GM19452 (cell line): ENCODE data around the gene CACNA2D3.

Experiments used
- ATAC-seq: cut with Tn5 transposase; IDR thresholded peaks from one replicate; pipeline ENCODE4 v1.9.1; 2021; ENCODE audit not compliant: unreplicated experiment

Gene CACNA2D3

DNA sequence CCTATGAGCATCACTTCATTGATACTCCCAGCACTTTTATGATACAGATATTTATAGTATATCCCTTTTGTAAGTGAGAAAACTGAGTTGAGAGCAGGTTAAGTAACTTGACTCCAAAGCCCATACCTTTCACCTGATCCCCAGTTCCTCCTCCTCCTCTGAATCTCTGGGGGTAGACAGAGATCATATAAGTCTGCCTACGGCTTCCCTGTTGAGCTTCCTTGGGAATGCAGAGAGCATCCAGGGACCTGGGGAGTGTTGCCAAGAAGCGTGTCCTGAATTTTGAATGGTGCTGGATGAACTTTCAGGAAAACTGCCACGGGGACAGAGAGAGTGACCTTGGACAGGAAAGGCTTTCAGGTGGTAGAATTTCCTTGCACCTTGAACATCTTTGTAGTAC lies 537.0 kb downstream of the CACNA2D3 start:
- no peak for ATAC-seq

DNA sequence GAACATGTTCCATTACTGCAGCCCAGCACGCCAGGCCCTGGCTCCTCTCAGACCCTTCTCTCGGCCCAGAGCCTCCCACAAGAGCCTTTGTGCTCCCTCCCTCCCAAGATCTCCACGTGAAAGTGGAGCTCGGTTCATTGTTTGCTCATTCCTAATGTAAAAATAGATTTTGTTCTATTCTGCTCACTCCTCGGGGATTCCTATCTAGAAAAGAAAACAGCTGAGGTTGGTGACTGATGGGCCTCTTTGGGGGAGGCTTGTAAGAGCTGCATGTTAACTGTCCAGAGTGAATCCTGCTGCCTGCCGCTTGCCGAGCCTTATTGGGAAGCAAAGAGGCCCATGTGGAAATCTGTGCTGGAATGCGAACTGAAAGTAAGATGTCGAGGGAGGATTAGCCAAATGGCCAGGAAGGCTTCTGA lies 538.4 kb downstream of the CACNA2D3 start:
- ATAC-seq, result no peak

DNA sequence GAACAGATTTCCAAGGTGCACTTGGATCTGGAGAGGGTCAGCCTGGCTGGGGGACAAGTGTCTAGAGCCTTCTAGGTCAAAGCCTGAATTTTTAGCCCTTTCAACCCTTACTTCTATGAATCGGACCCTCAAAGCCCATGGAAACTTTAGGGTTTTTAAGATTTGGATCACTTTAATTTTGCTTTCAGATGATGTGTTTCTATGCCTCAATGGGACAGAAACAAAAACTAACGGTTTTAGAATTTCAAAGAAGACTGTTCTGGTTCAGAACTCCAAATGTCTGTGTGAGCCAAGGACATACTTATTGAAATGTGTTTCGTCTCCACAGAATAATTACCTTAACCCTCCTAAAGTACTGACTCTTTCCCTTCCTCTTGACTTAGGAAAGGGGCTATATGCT lies 538.8 kb downstream of the CACNA2D3 start:
- ATAC-seq, result no peak

DNA sequence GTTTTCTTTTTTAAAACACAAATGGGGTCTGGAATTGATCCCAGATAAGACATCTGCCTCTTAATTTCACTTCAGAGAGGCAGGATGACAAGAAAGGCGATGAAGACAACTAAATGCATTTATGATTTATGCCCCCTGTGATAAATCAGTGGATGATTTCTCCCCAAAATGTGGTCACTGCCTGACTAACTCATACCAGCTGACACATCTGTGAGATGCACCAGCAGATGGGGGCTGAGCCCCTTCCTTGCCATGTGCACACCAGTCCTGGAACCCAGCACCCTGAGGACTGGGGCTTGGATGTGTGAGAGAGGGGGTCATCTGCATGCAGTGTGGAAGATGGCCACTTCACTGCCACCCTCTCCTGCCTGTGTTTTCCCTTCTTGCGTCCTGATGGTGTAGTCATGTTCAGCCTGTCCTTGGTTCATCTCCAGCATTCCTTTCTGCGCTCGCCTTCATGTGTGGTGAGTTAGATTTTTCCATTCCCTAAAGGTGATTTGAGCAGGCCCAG lies 541.2 kb downstream of the CACNA2D3 start:
- ATAC-seq, result no peak

DNA sequence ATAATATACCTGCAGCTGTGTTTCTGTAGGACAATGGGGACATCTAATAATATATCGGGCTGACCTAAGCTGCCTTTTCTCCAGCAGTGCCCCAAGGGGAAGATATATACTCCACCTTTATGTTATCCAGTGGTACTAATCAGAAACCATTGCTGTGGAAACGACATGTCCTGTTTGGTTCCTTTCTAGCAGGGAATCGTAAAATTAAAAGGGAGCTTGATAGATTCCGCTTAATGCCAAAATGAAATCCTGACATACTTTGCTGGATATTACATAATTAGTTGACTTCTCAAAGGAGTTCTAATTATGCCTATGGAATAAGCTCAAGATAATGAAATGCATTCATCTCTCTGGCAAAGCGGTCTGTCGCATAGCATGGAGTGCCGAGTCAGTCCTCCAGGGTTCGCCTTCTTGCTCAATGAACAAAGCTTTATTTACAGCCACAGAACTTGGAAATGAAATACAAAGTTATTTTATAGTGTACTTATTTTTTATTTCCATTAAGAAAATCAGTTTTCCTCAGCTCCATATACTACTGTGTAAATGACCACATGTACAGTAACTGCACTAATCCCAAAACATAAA lies 542.8 kb downstream of the CACNA2D3 start:
- no peak for ATAC-seq

DNA sequence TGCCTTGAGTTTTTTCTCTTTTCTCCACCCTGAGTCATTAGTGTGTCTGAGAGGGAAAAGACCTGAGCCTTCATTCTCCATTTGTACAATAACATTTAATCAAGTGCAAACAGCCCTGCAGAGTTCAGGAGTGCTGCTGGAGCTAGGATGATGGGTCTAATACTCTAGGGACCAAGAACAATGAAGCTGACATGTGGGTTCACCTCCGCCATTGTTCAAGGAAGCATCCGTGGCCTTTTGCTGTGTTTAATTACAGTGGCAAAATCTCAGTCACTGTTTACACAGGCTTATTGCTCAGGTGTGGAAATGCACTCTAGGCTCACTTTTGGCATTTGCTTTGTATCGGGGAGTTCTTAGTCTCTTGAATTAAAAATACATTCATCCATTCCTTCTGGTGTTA lies 545.9 kb downstream of the CACNA2D3 start:
- no peak for ATAC-seq

DNA sequence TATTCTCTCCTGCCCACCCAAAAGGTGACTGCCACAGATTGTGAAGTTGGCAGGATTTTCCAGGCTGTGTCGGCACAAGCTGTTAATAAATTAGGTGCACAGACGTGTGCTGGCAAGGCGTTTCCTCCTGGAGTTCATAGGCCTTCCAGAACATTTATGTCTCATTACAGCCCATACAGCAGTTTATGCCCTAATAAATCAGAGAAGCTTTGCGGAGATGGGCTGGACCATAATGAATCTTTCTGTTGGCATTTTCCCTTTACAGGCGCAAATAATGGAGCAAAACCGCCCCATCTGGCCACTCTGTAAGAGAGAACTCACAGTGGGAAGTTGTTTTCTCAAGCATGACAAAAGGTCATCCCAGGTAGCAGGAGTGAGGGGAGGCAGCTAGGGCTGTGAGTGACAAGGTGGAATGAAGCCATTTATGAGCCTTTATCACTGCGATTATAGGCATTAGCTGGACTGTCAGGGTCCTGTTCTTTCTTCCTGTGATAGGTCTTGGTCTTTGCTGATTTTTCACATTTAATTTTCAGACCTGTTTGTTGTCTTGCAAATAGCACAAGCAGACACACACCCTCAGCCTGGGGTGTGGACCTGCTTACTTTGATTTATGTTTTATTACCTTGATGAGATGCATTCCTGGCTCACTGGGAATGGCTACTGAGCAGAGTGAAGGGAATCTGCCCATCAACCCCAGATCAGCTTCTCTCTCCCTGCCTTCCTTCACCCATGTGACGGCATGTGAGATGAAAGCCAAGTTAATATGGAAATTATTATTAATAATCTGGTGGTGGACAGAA lies 548.0 kb downstream of the CACNA2D3 start:
- no peak for ATAC-seq

DNA sequence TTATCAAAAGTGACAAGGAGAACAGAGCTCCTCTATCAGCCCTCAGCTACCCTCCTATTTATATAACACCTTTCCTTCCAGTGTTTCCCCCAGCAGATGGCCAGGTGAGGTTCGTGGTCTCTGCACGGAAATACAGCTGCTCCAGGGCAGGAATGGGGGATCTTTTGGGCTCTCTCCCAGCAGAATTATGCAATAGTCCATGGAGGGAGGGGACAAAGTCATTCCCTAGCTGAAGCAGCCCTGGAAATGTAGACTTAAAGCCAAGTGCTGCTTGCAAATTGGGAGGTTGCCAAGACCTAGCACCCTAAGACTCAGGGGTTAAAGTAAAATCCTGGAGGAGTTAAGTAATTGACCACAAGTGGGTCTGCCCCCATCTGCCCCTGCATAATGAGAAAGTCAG lies 549.2 kb downstream of the CACNA2D3 start:
- no peak for ATAC-seq

DNA sequence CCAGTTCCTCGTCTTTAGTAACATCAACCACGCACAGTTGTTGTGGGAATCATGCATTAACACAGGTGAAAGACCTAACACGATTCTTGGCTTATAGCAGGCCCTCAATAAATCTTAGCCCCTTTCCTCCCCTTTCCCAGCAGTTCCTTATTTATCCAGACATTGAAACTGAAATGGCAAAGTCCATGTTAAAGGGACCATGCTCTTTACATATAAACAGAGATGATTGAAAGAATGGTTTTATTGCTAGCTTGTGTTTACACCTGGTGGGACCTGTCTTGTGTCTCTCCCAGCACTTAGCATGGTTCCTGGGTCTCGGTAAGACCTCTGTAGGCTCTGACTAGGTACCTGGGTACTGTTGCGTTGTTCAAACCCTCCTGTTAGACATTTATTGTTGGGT lies 553.7 kb downstream of the CACNA2D3 start:
- ATAC-seq, result no peak

DNA sequence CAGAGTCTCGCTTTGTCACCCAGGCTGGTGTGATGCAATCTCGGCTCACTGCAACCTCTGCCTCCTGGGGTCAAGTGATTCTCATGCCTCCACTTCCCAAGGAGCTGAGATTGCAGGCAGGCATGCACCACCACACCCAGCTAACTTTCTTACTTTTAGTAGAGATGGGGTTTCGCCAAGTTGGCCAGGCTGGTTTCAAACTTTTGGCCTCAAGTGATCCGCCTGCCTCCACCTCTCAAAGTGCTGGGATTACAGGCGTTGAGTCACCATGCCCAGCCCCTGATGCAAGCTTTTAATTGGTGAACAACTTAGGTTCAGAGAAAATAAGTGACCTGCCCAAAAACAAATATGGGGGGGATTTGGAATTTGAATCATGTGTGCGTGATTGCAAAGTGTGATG lies 559.4 kb downstream of the CACNA2D3 start:
- no peak for ATAC-seq

DNA sequence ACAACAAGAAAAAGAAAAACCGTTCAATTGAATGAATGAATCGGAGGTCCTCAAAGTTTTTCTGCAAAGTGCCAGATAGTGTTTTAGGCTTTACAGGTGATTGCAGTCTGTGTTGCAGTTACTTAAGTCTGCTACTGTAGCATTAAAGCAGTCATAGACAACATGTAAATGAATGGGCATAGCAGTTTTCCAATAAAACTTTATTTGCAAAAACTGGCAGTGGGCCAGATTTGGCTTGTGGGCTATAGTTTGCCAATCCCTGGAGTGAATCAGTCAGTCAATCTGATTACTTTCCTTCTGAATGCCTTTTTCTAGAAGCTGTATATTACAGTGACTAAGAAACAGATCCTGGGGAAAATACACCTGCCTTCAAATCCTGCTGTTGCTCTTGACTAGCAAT lies 562.9 kb downstream of the CACNA2D3 start:
- no peak for ATAC-seq

DNA sequence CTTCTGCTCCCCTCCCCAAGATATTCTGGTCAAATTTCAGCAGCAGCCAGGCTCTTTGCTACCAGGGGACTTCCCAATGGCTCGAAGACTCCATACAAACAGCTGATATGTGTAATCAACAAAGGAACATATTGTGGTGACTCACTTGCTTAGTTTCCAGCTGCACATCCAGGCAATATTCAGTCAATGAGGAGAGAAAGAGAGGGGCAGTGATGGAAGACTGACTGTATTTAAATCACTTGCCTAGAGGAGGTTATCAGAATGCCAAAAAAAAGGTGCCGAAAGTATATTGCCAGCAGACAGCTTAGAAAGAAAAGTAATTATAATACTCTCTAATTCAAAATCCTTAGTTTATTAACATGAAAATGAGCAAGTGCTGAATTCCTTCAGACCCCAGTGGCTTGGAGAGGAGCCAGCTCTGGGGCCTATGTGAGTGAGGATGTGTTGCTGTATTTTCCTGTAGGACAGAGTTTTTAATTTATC lies 569.0 kb downstream of the CACNA2D3 start:
- no peak for ATAC-seq

DNA sequence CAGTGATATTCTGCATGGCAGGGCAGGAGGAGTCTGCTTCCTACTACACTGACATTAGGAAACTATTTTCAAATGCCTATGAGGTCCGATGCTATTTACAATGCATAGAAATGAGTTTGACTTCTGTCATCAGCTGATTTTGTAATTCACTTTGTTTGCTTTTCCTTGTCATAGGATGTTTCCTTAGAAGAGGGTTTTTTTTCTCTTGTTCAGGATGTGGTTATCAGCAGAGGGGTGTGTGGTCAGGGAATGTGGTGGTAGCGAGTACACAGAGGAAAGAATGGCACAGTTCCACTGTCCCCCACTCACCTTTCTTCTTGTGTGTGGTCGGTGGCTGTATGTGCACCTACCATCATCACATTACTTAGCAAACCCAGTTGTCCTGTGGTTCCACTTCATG lies 574.0 kb downstream of the CACNA2D3 start:
- no peak for ATAC-seq

DNA sequence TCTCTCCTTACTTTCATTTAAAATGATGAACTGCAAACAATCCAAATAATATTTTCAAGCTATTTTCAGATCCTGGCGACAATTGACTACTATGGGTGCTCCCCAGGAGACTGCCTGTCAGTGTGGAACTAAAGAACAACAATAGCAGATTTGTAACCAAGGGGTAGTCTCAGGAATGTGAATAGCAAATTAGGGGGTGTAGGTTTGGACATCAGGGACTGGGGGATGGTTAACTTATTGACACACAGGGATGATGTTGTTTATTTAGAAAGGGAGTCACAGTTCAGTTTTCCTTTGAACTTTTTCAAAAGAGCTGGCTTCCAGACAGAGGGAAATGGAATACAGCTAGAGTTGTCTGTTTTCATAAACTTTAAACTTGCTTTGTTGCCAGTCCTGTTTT lies 575.7 kb downstream of the CACNA2D3 start:
- ATAC-seq, result no peak

DNA sequence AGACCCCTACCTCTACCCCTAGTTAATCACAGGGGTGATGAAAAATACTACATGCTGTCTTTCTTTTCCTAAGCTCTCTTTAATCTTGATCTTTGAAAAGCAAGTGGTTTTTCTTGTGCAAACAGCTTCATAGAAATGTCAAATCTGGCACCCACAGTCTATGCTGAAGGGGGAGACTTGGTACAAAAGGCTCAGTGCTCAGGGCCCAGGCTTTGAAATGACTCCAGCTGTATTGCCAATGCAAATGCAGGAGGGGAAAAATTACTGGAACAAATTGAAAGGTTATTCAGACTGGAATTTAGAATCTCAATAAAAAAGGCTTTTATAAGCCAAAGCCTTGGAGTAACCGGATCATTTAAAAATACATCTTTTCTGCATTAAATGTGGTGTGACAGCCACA lies 581.6 kb downstream of the CACNA2D3 start:
- ATAC-seq, result no peak

DNA sequence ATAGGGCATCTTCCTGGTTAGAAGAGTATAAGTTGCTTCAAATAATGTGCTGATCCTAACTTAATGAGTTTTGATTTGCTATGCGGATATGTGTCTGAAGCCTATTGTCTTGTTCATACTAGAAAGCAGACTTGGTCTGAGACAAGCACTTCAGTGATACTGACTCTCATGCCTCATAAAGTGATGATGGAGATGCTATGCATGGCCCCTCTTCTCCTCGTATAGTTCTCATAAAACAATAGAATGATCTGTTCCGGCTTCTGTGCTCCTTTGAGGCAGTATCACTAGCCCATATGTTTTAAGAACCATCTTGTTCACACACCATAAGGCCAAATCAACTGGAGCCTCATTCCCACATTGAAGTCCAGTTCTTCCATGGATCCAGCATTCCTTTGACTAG lies 583.4 kb downstream of the CACNA2D3 start:
- no peak for ATAC-seq

DNA sequence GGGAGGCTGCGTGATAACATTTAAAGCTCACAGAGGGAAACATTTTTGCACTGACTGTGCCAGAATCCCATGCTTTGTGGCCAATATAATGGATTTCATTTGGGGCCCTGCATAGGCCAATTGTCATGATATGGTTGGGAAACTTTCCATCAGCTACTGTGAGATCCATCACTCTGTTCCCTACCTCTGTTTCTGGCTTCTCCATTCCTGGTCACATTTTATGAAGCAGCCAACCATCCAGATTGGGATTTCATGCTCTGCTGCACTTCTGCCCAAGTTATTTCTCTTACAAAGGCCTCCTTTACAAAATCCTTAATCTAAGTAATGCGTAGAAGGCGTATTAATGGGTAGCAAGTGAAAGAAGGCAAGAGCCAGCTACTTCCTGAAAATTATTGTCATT lies 584.4 kb downstream of the CACNA2D3 start:
- no peak for ATAC-seq

DNA sequence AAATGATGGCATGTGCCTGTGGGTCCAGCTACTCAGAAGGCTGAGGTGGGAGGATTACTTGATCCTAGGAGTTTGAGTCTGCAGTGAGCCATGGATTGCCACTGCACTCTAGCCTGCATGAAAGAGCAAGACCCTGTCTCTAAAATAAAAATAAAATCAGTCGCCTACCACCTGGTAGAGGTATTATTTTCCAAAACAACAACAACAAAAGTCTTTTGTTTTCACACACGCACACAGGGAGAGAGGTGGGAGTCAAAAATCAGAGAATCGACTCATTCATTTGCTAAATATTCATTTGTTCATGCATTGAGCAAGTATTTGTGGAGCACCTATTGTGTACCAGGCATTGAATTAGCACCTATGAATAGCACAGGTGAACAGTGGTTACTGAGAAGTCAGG lies 587.4 kb downstream of the CACNA2D3 start:
- no peak for ATAC-seq

DNA sequence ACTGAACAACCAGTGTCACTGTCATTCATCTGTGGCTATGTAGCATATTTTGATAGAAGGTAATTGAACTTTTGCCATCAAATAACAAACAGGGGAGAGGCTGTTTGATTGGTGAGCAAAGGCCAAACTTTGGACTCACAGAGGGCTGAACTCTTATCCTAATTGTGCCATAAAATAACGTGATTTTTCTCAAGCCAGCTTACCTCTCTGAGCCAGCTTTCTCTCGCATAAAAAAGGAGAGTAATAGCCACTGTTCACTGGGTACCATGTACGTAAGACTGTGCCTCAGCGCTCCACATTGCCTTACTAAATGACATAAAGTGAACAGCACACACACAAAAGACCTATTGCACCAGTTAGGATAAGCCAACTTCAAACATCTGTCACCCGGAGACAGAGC lies 588.6 kb downstream of the CACNA2D3 start:
- ATAC-seq, result no peak

DNA sequence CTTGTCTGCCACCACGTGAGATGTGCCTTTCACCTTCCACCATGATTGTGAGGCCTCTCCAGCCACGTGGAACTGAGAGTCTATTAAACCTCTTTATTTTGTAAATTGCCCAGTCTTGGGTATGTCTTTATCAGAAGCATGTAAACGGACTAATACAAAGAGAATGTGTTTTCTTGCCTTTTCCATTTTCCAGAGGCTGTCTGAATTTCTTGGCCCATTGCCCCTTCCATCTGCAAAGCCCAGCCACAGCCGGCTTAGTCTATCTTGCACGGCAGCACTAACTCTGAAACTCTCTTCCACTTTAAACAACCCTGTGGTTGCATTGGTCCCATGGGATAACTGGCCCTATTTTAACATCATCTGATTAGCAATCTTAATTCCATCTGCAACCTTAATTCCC lies 590.2 kb downstream of the CACNA2D3 start:
- ATAC-seq, result no peak

DNA sequence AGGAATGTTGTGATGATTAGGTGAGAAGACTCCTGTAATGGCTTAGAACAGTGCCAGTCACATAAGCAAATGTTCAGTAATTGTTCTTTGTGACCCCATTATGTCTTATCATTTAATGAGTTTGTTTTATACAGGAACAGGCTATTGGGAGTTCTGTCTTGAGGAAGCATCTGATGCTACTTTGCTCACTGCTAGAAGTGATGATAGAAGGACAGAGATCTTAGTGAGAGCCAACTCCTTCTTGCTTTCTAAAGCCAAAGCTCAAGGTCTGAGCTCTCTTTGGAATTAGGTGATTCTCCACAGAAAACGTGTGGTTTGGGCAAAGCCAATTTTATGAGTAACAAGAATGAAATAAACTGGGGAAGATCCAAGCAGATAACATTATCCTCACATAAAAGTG lies 590.7 kb downstream of the CACNA2D3 start:
- ATAC-seq, result no peak

DNA sequence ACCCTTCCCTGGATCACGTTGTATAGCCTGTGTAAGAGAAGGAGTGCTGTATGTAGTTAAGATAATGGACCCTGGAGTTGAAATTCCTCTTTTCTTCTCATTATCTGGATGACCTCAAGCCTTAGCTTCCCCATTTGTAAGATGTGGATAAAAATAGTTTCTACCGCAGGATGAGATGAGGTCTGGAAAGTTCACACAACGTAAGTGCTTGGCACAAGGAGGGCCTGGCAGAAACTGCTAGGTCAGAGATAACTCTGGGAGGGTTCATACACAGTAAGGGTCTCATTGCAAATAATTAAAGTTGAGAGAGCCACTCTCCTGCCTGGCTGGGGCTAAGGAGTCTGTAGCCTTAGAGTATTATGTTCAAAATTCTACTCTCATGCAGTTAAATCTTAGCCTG lies 591.1 kb downstream of the CACNA2D3 start:
- ATAC-seq, result no peak

DNA sequence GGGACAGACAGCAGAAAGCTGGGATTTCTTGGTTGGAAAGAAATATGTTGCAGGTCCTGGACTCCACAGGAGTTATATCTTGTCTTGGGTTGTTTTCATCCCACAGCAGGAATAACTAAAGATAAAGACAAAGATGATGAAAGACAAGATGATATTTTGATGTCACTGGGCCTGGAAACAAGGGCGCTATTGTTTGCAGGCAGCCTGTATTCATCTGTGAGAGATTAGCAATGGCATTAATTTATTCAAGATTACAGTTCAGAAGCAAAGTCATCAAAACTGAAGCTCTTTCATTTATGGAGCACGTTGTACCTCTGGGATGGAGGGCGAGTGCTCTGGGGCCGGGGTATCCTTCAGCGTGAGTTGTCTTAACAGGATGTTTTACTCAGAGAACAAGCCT lies 591.7 kb downstream of the CACNA2D3 start:
- ATAC-seq, result no peak
